A549 (cell line): Measurements from ENCODE around the gene ITPKB. TPM values are rescaled to one million over a fixed set of nuclear protein-coding genes. Genes with fewer than 3 reads are reported as not detected.
A peak's percentile ranks its signal among the peaks of the same experiment; 100 is the strongest.

ENCODE experiments used
- ATAC-seq, 2 experiments: fragments of 200-7000 bp in 1 of 2; fragments of >200 bp in 1 of 2; cut with Nextera tagmentation in 1 of 2; cut with Tn5 transposase in 1 of 2; 3 replicates each; pipeline versions ENCODE4 v1.8.0 to v1.9.1; 2018 to 2020; ENCODE audit warnings: mild to moderate bottlenecking in 1 of 2, moderate library complexity in 1 of 2
- CTCF ChIA-PET: fragments of 300-600 bp; sonication (Branson Sonifier 250); formaldehyde crosslinking; extraction: SDS; loops from one replicate; lab custom pipeline; 2021; ENCODE audit warnings: antibody characterized with exemption, inconsistent platforms; lab: Yijun Ruan, JAX
- POLR2A ChIA-PET: fragments of 350-600 bp; formaldehyde crosslinking; extraction: SDS; loops from one replicate; lab custom pipeline; 2021; ENCODE audit warnings: antibody characterized with exemption, inconsistent platforms; lab: Yijun Ruan, JAX
- DNase-seq, 2 experiments: peaks; one replicate each; pipeline versions ENCODE4 v3.0.0 to v3.0.0-alpha.2; 2011 to 2016; ENCODE audit warnings: low read depth in 1 of 2, low spot score in 1 of 2
- FAIRE-seq: peaks from 2 replicates; lab custom pipeline; 2011; peaks lifted over from hg19 to GRCh38; lab: Jason Lieb, UNC
- H3K27ac ChIP-seq, 2 experiments: fragments of >200 bp; sonication (Bioruptor Twin); formaldehyde crosslinking; 3 replicates each; pipeline ENCODE4 v1.5.1; 2016 to 2017
- H3K4me1 ChIP-seq: fragments of >200 bp; sonication (Bioruptor Twin); formaldehyde crosslinking; 3 replicates; pipeline ENCODE4 v1.6.1; 2016
- H3K4me2 ChIP-seq: fragments of >200 bp; sonication (Bioruptor Twin); formaldehyde crosslinking; 3 replicates; pipeline ENCODE4 v1.6.1; 2016
- H3K4me3 ChIP-seq: fragments of >200 bp; sonication (Bioruptor Twin); formaldehyde crosslinking; 3 replicates; pipeline ENCODE4 v1.5.1; 2016
- H3K9me3 ChIP-seq: fragments of >200 bp; sonication (Bioruptor Twin); formaldehyde crosslinking; 3 replicates; pipeline ENCODE4 v1.6.1; 2016
- CHD4 ChIP-seq: fragments of 200-600 bp; sonication (generic); IDR thresholded peaks from 2 replicates; pipeline ENCODE4 v1.6.1; 2016; ENCODE audit warnings: antibody characterized with exemption, mild to moderate bottlenecking, borderline replicate concordance
- FOSB ChIP-seq: fragments of 250-450 bp; sonication (Bioruptor Pico); IDR thresholded peaks from 2 replicates; pipeline ENCODE4 v1.5.0; 2020; ENCODE audit warnings: mild to moderate bottlenecking, moderate library complexity
- FOSL2 ChIP-seq, 2 experiments: fragments of 450-650 bp in 1 of 2; fragments of >200 bp in 1 of 2; sonication (Bioruptor Twin) in 1 of 2; formaldehyde crosslinking; IDR thresholded peaks; 2 replicates each; pipeline versions ENCODE4 v1.5.0 to v1.6.1; 2016 to 2020; ENCODE audit warnings: mild to moderate bottlenecking in 1 of 2, moderate library complexity in 1 of 2
- FOXS1 ChIP-seq: fragments of 250-450 bp; sonication (Bioruptor Pico); IDR thresholded peaks from 2 replicates; pipeline ENCODE4 v1.5.0; 2020; ENCODE audit warnings: mild to moderate bottlenecking, moderate library complexity
- GATA3 ChIP-seq: IDR thresholded peaks from 2 replicates; pipeline ENCODE4 v1.6.1; 2012; ENCODE audit warnings: borderline replicate concordance
- HEYL ChIP-seq: fragments of 250-450 bp; sonication (Bioruptor Pico); IDR thresholded peaks from 2 replicates; pipeline ENCODE4 v1.8.0; 2021; ENCODE audit warnings: mild to moderate bottlenecking, moderate library complexity
- HOXA7 ChIP-seq: fragments of 250-450 bp; sonication (Bioruptor Pico); IDR thresholded peaks from 2 replicates; pipeline ENCODE4 v1.5.0; 2020; ENCODE audit warnings: mild to moderate bottlenecking, moderate library complexity
- JUN ChIP-seq, 2 experiments: fragments of >200 bp; sonication (Bioruptor Twin); formaldehyde crosslinking; IDR thresholded peaks; 2 replicates in 1 of 2; 3 replicates in 1 of 2; pipeline ENCODE4 v1.6.1; 2016 to 2017
- KDM1A ChIP-seq: fragments of 200-600 bp; sonication (generic); IDR thresholded peaks from 2 replicates; pipeline ENCODE4 v1.6.1; 2016; ENCODE audit warnings: low read depth, mild to moderate bottlenecking
- MAFK ChIP-seq: fragments of 450-650 bp; IDR thresholded peaks from 2 replicates; pipeline ENCODE4 v1.6.1; 2014; ENCODE audit not compliant: partially characterized antibody
- NPAS2 ChIP-seq: fragments of 250-450 bp; sonication (Bioruptor Pico); IDR thresholded peaks from 2 replicates; pipeline ENCODE4 v1.8.0; 2022; ENCODE audit warnings: mild to moderate bottlenecking, moderate library complexity, borderline replicate concordance
- NR3C1 ChIP-seq: fragments of >200 bp; sonication (Bioruptor Twin); formaldehyde crosslinking; IDR thresholded peaks from 3 replicates; pipeline ENCODE4 v1.6.1; 2017
- RFX5 ChIP-seq: fragments of 450-650 bp; IDR thresholded peaks from 2 replicates; pipeline ENCODE4 v1.7.1; 2014; ENCODE audit warnings: antibody characterized with exemption, mild to moderate bottlenecking, moderate library complexity
- SREBF2 ChIP-seq: fragments of 450-650 bp; IDR thresholded peaks from 2 replicates; pipeline ENCODE4 v1.6.1; 2014; ENCODE audit warnings: mild to moderate bottlenecking, moderate library complexity
- TP53 ChIP-seq: fragments of 250-450 bp; sonication (Bioruptor Pico); IDR thresholded peaks from 2 replicates; pipeline ENCODE4 v1.5.0; 2021; ENCODE audit warnings: mild to moderate bottlenecking, moderate library complexity
- USF2 ChIP-seq: fragments of 450-650 bp; IDR thresholded peaks from 2 replicates; pipeline ENCODE4 v1.6.1; 2014; ENCODE audit warnings: antibody characterized with exemption
- ZFP36 ChIP-seq: fragments of 450-650 bp; IDR thresholded peaks from 2 replicates; pipeline ENCODE4 v1.6.1; 2014; ENCODE audit warnings: borderline replicate concordance; ENCODE audit not compliant: partially characterized antibody
- ZNF302 ChIP-seq: fragments of 250-450 bp; sonication (Bioruptor Pico); IDR thresholded peaks from 2 replicates; pipeline ENCODE4 v1.9.0; 2021; ENCODE audit warnings: inconsistent platforms, mild to moderate bottlenecking, moderate library complexity
- ZSCAN20 ChIP-seq: fragments of 250-450 bp; sonication (Bioruptor Pico); IDR thresholded peaks from 2 replicates; pipeline ENCODE4 v1.8.0; 2022; ENCODE audit warnings: mild to moderate bottlenecking, moderate library complexity
- WGBS: methylation state at CpG from one replicate; pipeline ENCODE4 v1.1.6; 2017; ENCODE audit errors: missing lambda C conversion rate; 5-methylcytosine and 5-hydroxymethylcytosine counted together
- polyA plus RNA-seq, 4 experiments: library from polyadenylated mRNA; depleted of rRNA in 3 of 4; stranded (reverse); fragments of >200 nt; fragmentation: RNase III in 1 of 4; extraction: RNeasy Plus Mini Kit Qiagen cat#74134 plus additional on column Dnase treatment in 1 of 4; gene quantifications; 2 replicates in 3 of 4; 3 replicates in 1 of 4; pipeline ENCODE4 v1.2.3, GENCODE V29; 2011 to 2017
- TF ChIP-seq, protein P1 (sequence below): fragments of 150-350 bp; IDR thresholded peaks from 2 replicates; pipeline ENCODE4 v1.6.1; 2014; ENCODE audit warnings: low read depth, mild to moderate bottlenecking, low read length

The ITPKB gene
- polyA plus RNA-seq, 2 of the 4 experiments (the other 2 are of a cell fraction) = 1.7 to 2.8 TPM

- H3K4me3 ChIP-seq = no peak overlapping the region
- no peak for ATAC-seq
- no peak for FAIRE-seq
- no peaks in the 10 kb centered on the region for H3K9me3 ChIP-seq
- peak overlapping the region; percentile 45; the same call in 2 of the 3 replicates for H3K4me2 ChIP-seq
- H3K27ac ChIP-seq = no peak overlapping the region
- 84% methylated on average over 7 of the region's 7 CpGs for WGBS
- TF ChIP-seq TP53 (CRISPR knock-in tag) = no peak
- TF ChIP-seq MAFK = no peak
- TF ChIP-seq, protein P1, sequence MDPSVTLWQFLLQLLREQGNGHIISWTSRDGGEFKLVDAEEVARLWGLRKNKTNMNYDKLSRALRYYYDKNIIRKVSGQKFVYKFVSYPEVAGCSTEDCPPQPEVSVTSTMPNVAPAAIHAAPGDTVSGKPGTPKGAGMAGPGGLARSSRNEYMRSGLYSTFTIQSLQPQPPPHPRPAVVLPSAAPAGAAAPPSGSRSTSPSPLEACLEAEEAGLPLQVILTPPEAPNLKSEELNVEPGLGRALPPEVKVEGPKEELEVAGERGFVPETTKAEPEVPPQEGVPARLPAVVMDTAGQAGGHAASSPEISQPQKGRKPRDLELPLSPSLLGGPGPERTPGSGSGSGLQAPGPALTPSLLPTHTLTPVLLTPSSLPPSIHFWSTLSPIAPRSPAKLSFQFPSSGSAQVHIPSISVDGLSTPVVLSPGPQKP = no peak
- no peak for TF ChIP-seq GATA3
- TF ChIP-seq ZNF302 (CRISPR knock-in tag) = no peak
- TF ChIP-seq HOXA7 (CRISPR knock-in tag) = no peak
- TF ChIP-seq KDM1A = no peak
- TF ChIP-seq, all 56 proteins: peak for 0
- ChIA-PET POLR2A (no interaction called here), CTCF (no interaction called here)
- H3K4me1 ChIP-seq = peaks cover 11% of the 10 kb centered on the region; the same call in 2 of the 3 replicates
- no peak for DNase-seq
Measured at GRCh38 chr1:226663327-226663704, 75.8 kb downstream of the ITPKB start.

DNA sequence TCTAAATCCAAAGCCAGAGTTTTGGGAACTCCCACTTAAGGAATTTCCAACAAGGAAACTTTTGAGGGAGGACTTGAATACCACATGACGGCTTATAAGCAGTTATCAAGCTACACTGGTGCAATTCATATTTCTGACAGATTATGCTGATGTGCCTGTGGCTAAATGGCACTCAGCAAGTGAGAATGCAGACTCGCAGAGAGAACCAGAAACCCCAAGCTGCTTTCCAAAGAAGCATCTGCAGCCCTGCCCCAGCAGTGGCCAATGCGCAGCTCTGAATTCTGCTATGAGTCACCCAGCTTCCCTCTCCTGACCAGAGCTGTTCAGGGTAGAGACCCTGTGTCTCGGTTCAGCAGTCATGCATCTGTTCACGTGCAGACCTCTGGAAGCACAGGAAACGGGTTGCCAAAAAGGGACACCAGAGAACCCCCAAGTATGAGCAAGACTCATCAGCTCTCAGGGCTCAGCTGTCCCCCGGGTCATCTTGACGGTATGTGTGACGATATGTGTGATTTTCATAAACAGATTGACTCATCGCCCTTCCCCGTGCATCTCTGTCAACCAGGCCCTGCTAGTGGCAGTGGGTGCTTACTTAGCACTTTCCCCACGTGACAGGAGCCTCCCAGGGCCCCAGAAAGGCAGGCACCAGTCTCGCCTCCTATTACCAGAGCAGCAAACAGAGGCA is 76.3 kb downstream of the ITPKB start:
- POLR2A ChIA-PET = no interaction called here
- DNase-seq (peak; percentile 40 to 54), FAIRE-seq (no peak), ATAC-seq (peak; percentile 78 to 86)
- no peaks in the 10 kb centered on the region for H3K9me3 ChIP-seq
- no peak overlapping the region for H3K4me3 ChIP-seq
- H3K4me2 ChIP-seq = peak overlapping the region; percentile 45; the same call in 2 of the 3 replicates
- WGBS = 32% methylated on average over 13 of the region's 13 CpGs
- peaks cover 11% of the 10 kb centered on the region; the same call in 2 of the 3 replicates for H3K4me1 ChIP-seq
- CTCF ChIA-PET = interaction anchor here (1.4 kb wide), 1 partner anchor 8 kb away, joined by 3 read pairs; no protein-coding TSS in a partner anchor
- TF ChIP-seq GATA3 = no peak
- TF ChIP-seq USF2 = peak; percentile 21; the same call in 1 of the 2 replicates
- TF ChIP-seq MAFK = peak; percentile 82
- TF ChIP-seq FOSL2 (IDR thresholded peaks at IDR 0.05) = no peak
- peak; percentile 62 for TF ChIP-seq FOSL2 (CRISPR knock-in tag; IDR thresholded peaks at IDR 0.05)
- H3K27ac ChIP-seq = no peak overlapping the region

GRCh38 chr1:226661965-226662364 is 77.1 kb downstream of the ITPKB start:
- ATAC-seq = no peak
- CTCF ChIA-PET = interaction anchor here (0.9 to 1.4 kb wide), 4 partner anchors 9 to 239 kb away, joined by 3 read pairs; no protein-coding TSS in a partner anchor
- WGBS = 50% methylated on average over 6 of the region's 6 CpGs
- peaks cover 11% of the 10 kb centered on the region; the same call in 2 of the 3 replicates for H3K4me1 ChIP-seq
- H3K4me2 ChIP-seq = no peak overlapping the region
- no peak for TF ChIP-seq FOXS1 (CRISPR knock-in tag)
- TF ChIP-seq GATA3 = no peak
- TF ChIP-seq SREBF2 = no peak
- TF ChIP-seq CHD4 = no peak
- TF ChIP-seq RFX5 = no peak
- TF ChIP-seq FOSB (CRISPR knock-in tag) = no peak
- no peak for TF ChIP-seq HEYL (CRISPR knock-in tag)
- TF ChIP-seq JUN (IDR thresholded peaks at IDR 0.05) = no peak
- TF ChIP-seq ZSCAN20 (CRISPR knock-in tag) = no peak
- TF ChIP-seq NPAS2 = no peak
- no peak for TF ChIP-seq FOSL2 (IDR thresholded peaks at IDR 0.05)
- TF ChIP-seq FOSL2 (CRISPR knock-in tag; IDR thresholded peaks at IDR 0.05) = no peak
- no peak for TF ChIP-seq NR3C1
- TF ChIP-seq ZFP36 = no peak
- DNase-seq = no peak
- H3K4me3 ChIP-seq = no peak overlapping the region
- POLR2A ChIA-PET = no interaction called here
- H3K9me3 ChIP-seq = no peaks in the 10 kb centered on the region
- no peak overlapping the region for H3K27ac ChIP-seq
- no peak for FAIRE-seq
